Fibroblast of lung (primary cell): ENCODE data around the gene LAPTM4A.

Source experiments
- CTCF ChIP-seq, 2 donors: IDR thresholded peaks in 1 of 2; conservative IDR thresholded peaks in 1 of 2; 1 replicate in 1 of 2; 2 replicates in 1 of 2; pipeline ENCODE4 v1.5.1; 2011 to 2012; ENCODE audit warnings: low read length in 2 of 2, control low read depth in 1 of 2, inconsistent platforms in 1 of 2, low read depth in 1 of 2, mild to moderate bottlenecking in 1 of 2
- EZH2 ChIP-seq: IDR thresholded peaks from 2 replicates; pipeline ENCODE4 v1.5.1; 2012; ENCODE audit warnings: low read length, control low read depth, mild to moderate bottlenecking; ENCODE audit errors: missing control alignments

- TF ChIP-seq CTCF (conservative IDR thresholded peaks at IDR 0.05 in 1 of 2, IDR thresholded peaks at IDR 0.05 in 1 of 2; ENCODE audit: low read depth in 1 of 2, low read length in 2 of 2) (no peak), EZH2 (no peak)
These were observed 39.5 kb downstream of the LAPTM4A start for GRCh38 chr2:20012032-20012281.
